22Rv1 (cell line): ENCODE results near the gene CAMK1D.
"Not testable (repeated sequence)": the region's sequence is repeated elsewhere in the genome, so short reads cannot be mapped to it uniquely, and the experiment has no call there.

ENCODE experiments used
- CTCF ChIP-seq: fragments of 450-650 bp; IDR thresholded peaks from 2 replicates; pipeline ENCODE4 v1.5.1; 2017; ENCODE audit warnings: mild to moderate bottlenecking
- ZFX ChIP-seq: fragments of 450-650 bp; IDR thresholded peaks from 2 replicates; pipeline ENCODE4 v1.6.1; 2017; ENCODE audit warnings: antibody characterized with exemption, borderline replicate concordance

- TF ChIP-seq CTCF, ZFX: not testable (repeated sequence)
Observed at GRCh38 chr10:12497046-12497445, 147.7 kb downstream of the CAMK1D start.
